SU-DHL-6 (cell line): ENCODE measurements around the gene CFAP70.

Source experiments
- H2AFZ ChIP-seq: fragments of 200-600 bp; sonication (generic); 2 replicates; pipeline ENCODE4 v1.6.1; 2014; ENCODE audit warnings: low read depth, mild to moderate bottlenecking, moderate library complexity, mixed read lengths, antibody characterized with exemption, low read length; ENCODE audit not compliant: severe bottlenecking
- H3F3A ChIP-seq: fragments of 200-600 bp; shearing (Covaris generic); 2 replicates; pipeline ENCODE4 v1.6.0; 2016; ENCODE audit warnings: antibody characterized with exemption, mild to moderate bottlenecking; ENCODE audit not compliant: insufficient read depth
- H3K27ac ChIP-seq: fragments of 200-600 bp; sonication (generic); 2 replicates; pipeline ENCODE4 v1.5.1; 2016; ENCODE audit warnings: low read depth, mild to moderate bottlenecking, low read length, moderate library complexity, mixed read lengths
- H3K27me3 ChIP-seq: fragments of 200-600 bp; sonication (generic), shearing (Covaris generic); 2 replicates; pipeline ENCODE4 v1.6.0; 2014; ENCODE audit warnings: mild to moderate bottlenecking, low read length
- H3K36me3 ChIP-seq: fragments of 200-600 bp; sonication (generic); 2 replicates; pipeline ENCODE4 v1.6.1; 2014; ENCODE audit warnings: mild to moderate bottlenecking, low read length, mixed read lengths
- H3K4me2 ChIP-seq: fragments of 300-600, 200-600 bp; shearing (Covaris generic), sonication (generic); 2 replicates; pipeline ENCODE4 v1.6.0; 2014; ENCODE audit warnings: low read length, low read depth, mild to moderate bottlenecking; ENCODE audit not compliant: poor library complexity, severe bottlenecking
- H3K4me3 ChIP-seq: fragments of 200-600 bp; sonication (generic); 2 replicates; pipeline ENCODE4 v1.5.1; 2014; ENCODE audit warnings: antibody characterized with exemption, low read length, mild to moderate bottlenecking, mixed read lengths; ENCODE audit not compliant: insufficient read depth, poor library complexity, severe bottlenecking
- H3K79me2 ChIP-seq: fragments of 200-600 bp; sonication (generic); 2 replicates; pipeline ENCODE4 v1.6.1; 2014; ENCODE audit warnings: mild to moderate bottlenecking, low read length, moderate library complexity; ENCODE audit not compliant: insufficient read depth
- H3K9ac ChIP-seq: fragments of 200-600 bp; sonication (generic); 2 replicates; pipeline ENCODE4 v1.7.0; 2014; ENCODE audit warnings: mild to moderate bottlenecking, low read length
- H3K9me2 ChIP-seq: fragments of 200-600 bp; sonication (generic); replicated peaks from 2 replicates; pipeline ENCODE4 v1.6.1; 2014; ENCODE audit warnings: low read length; ENCODE audit not compliant: insufficient read depth
- H3K9me3 ChIP-seq: fragments of 200-600 bp; sonication (generic); 2 replicates; pipeline ENCODE4 v1.6.1; 2014; ENCODE audit warnings: low read length, mixed read lengths; ENCODE audit not compliant: insufficient read depth
- H4K20me1 ChIP-seq: fragments of 200-600 bp; sonication (generic); 2 replicates; pipeline ENCODE4 v1.6.1; 2014; ENCODE audit warnings: low read depth, mild to moderate bottlenecking, antibody characterized with exemption, low read length, moderate library complexity, mixed read lengths
- CTCF ChIP-seq: fragments of 200-600 bp; sonication (generic); IDR thresholded peaks from one replicate; pipeline ENCODE4 v1.5.1; 2017; ENCODE audit warnings: antibody characterized with exemption, mild to moderate bottlenecking, low read length, moderate library complexity; ENCODE audit not compliant: insufficient read depth, poor library complexity, severe bottlenecking
- EZH2phosphoT487 ChIP-seq: fragments of 200-600 bp; sonication (generic), shearing (Covaris generic); conservative IDR thresholded peaks from 2 replicates; pipeline ENCODE4 v1.6.1; 2018; ENCODE audit warnings: mild to moderate bottlenecking, antibody characterized with exemption, low read length, moderate library complexity, mixed read lengths

CFAP70 gene

DNA sequence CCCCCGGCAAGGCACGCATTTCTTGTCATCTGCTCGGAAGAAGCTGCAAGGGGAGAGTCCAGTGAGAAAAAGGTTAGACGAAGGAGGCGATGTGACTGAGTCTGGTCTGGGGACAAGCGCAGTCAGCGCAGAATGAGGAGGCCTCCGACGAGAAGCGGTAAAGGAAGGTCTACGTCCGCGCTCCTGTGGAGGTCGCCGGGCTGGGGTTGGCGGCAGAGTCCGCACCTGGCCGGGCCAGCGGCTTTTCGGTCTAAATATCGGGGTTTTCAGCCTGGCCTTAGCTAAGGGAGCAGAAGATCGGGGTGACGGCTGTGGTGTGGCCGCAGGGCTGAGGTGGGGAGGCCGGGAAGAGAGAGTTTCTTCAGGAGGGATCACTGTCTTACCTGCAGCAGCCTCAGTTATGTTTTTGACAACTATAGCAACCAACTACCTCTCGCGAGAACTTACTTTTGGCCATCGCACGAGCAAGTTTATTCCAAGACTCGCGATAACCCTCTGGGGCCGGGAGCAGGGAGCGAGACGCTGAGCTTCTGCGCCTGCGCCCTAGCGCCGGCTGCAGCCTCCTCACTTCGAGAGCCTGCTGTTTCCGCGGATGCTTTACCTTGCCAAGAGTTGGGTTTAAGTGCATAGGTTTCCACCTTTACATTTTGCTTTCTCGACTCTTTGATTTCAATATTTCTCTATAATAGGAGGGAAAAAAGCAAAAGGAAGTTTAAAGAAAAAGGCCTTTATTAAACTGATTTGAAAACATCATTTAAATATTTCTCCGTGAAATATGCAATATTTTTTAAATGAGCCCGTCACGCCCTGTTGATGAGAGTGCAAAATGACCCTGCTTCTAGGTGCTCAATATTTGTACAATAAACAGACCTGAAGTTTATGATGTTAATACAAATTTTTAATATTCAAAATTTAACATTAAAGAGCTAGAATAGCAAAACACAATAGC, at the start of gene CFAP70:
Gene CFAP70, minus strand, starts transcription at position 534 of the 949 bp plus-strand sequence. CDS start 4,068 bp downstream, outside the sequence.
- peak within 1 kb of the TSS; percentile 69 for H3K4me2 ChIP-seq
- H3F3A ChIP-seq: peaks cover 9% of the 10 kb centered on the region
- H3K4me3 ChIP-seq: peak within 1 kb of the TSS; percentile 55
- H2AFZ ChIP-seq: peak within 1 kb of the TSS; percentile 72
- H3K79me2 ChIP-seq: no peaks in the 10 kb centered on the region
- no peak within 1 kb of the TSS for H3K27ac ChIP-seq
- no peaks in the 10 kb centered on the region for H3K27me3 ChIP-seq
- no peaks in the 10 kb centered on the region for H3K36me3 ChIP-seq
- TF ChIP-seq CTCF (no peak), EZH2phosphoT487 (no peak)
- no peaks in the 10 kb centered on the region for H4K20me1 ChIP-seq
- H3K9me3 ChIP-seq: no peaks in the 10 kb centered on the region
- no peaks in the 10 kb centered on the region for H3K9me2 ChIP-seq
- H3K9ac ChIP-seq: peak within 1 kb of the TSS; percentile 59

- Histone ChIP-seq H3K9me2 (no peaks in the 10 kb centered on the region), H3K9ac (no peak overlapping the region), H3K27me3 (no peaks in the 10 kb centered on the region), H3K4me2 (no peak overlapping the region), H4K20me1 (peaks cover 4% of the 10 kb centered on the region; the same call in 1 of the 2 replicates), H3K9me3 (no peaks in the 10 kb centered on the region), H3K79me2 (peaks cover 93% of the 10 kb centered on the region), H3F3A (no peaks in the 10 kb centered on the region), H3K4me3 (no peak overlapping the region), H3K27ac (no peak overlapping the region), H2AFZ (no peak overlapping the region), H3K36me3 (no peaks in the 10 kb centered on the region)
- TF ChIP-seq CTCF (no peak), EZH2phosphoT487 (no peak)
Measured at GRCh38 chr10:73408061-73408460, 49.4 kb upstream of the CFAP70 start.

DNA sequence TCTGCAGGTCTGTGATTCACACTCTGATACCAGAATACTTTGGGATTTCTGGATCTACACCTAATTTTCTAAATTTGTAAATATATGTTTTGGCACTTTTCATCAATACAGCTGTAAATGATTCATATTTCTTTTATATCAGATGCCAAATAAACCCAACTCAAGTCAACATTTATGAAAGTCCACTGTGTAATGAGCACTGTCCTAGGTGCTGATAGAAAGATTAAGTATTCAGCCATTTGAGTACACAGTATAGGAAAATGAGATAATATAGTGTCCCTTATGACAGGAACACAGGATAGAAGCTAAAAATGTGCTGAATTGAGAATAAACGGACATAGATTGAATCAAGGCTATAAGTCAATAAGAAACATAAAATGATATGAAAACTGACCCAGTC, 48.8 kb upstream of the CFAP70 start:
- H3K79me2 ChIP-seq: peaks cover 92% of the 10 kb centered on the region
- TF ChIP-seq EZH2phosphoT487 (no peak), CTCF (no peak)
- no peak overlapping the region for H3K27ac ChIP-seq
- H2AFZ ChIP-seq: no peak overlapping the region
- H3K9me2 ChIP-seq: no peaks in the 10 kb centered on the region
- no peaks in the 10 kb centered on the region for H3F3A ChIP-seq
- H3K9ac ChIP-seq: no peak overlapping the region
- H4K20me1 ChIP-seq: peaks cover 4% of the 10 kb centered on the region; the same call in 1 of the 2 replicates
- no peaks in the 10 kb centered on the region for H3K36me3 ChIP-seq
- H3K4me2 ChIP-seq: no peak overlapping the region
- no peaks in the 10 kb centered on the region for H3K9me3 ChIP-seq
- H3K4me3 ChIP-seq: no peak overlapping the region
- H3K27me3 ChIP-seq: no peaks in the 10 kb centered on the region
